Measurements from ENCODE around the gene GPER1. TPM values are rescaled to one million over a fixed set of nuclear protein-coding genes. Genes with fewer than 3 reads are reported as not detected.

The GPER1 gene
- total and polyA plus RNA-seq, 12 donors, result 1.9 to 44.1 (median 20.1) TPM

DNA sequence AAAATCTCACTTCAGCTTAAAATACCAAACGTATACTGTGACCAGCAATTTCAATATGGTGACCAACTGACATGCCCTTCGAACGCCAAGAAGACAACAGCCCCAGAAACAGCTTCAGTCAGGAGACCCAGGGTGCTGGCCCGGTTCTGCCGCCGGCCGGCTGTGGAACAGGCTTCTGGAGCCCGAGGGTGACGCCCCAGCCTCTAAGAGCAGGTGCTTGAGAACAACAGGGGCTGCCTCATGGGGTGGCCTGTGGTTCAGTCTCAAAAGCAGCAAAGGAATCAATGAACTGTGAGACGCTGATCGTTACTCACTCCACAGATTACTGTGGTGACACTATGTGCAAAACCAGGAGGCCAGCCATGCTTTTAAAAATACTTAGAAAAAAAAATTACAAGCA lies 17.3 kb downstream of the GPER1 start:
- Histone ChIP-seq H3K27me3 (no peaks in the 10 kb centered on the region), H3K4me1 (replicated peaks in 1 of 2) (no peaks in the 10 kb centered on the region), H3K9me3 (replicated peaks in 1 of 3) (no peaks in the 10 kb centered on the region), H3K27ac (no peak overlapping the region), H3K36me3 (replicated peaks in 1 of 2) (no peaks in the 10 kb centered on the region), H3K4me3 (no peak overlapping the region)
- DNase-seq, result no peak
- TF ChIP-seq POLR2A (IDR thresholded peaks at IDR 0.05), result no peak
- TF ChIP-seq, protein P1, sequence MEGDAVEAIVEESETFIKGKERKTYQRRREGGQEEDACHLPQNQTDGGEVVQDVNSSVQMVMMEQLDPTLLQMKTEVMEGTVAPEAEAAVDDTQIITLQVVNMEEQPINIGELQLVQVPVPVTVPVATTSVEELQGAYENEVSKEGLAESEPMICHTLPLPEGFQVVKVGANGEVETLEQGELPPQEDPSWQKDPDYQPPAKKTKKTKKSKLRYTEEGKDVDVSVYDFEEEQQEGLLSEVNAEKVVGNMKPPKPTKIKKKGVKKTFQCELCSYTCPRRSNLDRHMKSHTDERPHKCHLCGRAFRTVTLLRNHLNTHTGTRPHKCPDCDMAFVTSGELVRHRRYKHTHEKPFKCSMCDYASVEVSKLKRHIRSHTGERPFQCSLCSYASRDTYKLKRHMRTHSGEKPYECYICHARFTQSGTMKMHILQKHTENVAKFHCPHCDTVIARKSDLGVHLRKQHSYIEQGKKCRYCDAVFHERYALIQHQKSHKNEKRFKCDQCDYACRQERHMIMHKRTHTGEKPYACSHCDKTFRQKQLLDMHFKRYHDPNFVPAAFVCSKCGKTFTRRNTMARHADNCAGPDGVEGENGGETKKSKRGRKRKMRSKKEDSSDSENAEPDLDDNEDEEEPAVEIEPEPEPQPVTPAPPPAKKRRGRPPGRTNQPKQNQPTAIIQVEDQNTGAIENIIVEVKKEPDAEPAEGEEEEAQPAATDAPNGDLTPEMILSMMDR (IDR thresholded peaks at IDR 0.05), result no peak
- intact Hi-C loops (cut with DNase I), result no loop called here
- WGBS, 4 donors, result 90 to 94% (median 93%) methylated on average over 11 of the region's 11 CpGs

DNA sequence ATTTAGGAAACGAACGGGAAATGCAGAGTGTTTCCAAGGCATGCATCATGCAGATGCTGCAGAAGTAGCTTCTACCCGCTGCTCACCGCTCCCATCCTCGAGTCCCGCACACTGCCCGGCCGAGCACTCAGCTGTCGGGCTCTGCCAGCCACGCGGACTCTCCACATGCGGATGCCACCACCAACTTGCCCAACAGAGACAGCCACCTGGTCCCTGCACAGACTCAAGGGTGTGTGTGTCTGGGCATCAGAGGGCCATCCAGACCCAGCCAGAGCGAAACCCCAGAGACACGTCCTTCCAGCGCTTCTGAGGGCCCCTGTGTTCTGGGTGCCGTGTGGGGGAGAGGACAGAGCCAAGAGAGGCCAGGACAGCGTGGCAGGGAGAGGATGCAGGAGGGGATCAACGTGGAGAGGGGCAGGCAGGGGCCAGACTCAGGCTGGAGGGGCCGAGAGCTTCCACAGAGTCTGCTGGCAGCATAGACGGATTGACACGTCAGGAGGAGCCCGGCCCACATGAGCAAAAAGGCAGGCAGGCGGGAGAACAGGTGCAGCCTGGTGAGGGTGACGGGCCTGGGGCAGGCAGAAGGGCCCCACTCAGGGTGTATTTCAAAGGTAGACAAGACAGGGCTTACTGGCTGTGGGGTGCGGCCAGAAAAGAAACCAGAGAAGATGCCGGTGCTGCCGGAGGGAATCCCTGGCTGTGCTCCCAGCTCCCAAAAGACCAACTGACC lies 18.3 kb downstream of the GPER1 start:
- no peak for DNase-seq
- no peak overlapping the region for H3K27ac ChIP-seq
- no peaks in the 10 kb centered on the region for H3K27me3 ChIP-seq
- H3K4me3 ChIP-seq, result no peak overlapping the region
- no peaks in the 10 kb centered on the region for H3K9me3 ChIP-seq (replicated peaks in 1 of 3)
- 88 to 90% (median 90%) methylated on average over 27 of the region's 27 CpGs for WGBS, 4 donors
- no peaks in the 10 kb centered on the region for H3K36me3 ChIP-seq (replicated peaks in 1 of 2)
- TF ChIP-seq, protein P1 (IDR thresholded peaks at IDR 0.05), result no peak
- no peak for TF ChIP-seq POLR2A (IDR thresholded peaks at IDR 0.05)
- intact Hi-C loops (cut with DNase I), result no loop called here
- H3K4me1 ChIP-seq (replicated peaks in 1 of 2), result no peaks in the 10 kb centered on the region

DNA sequence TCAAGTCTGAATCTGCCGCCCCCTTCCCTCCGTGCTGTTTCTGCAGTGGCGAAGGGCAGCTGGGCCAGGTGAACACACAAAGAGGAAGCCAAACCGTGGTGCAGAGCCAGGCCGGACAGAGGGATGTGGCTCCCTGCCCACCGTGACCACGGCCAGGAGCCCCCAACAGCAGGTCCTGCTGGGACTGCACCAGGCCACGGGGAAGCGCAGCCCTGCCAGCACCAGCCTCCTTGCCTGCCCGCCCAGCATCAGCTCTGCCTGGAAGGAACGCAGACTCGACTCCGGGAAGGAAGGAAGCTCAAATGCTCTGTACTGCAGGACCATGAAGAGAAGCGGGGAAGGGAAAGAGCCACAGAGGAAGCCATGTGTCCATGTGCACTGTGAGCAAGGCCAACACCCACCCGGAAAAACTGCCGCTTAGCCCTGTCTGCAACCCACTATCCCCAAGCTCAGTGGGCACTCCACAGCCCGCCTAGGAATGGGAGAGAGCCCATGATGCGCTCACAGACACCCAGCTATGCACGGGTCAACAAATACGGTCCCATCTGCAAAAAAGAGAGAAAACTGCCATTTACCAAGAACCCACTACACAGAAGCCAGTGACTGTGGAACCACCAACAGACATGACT lies 19.0 kb downstream of the GPER1 start:
- WGBS, 4 donors, result 82 to 93% (median 85%) methylated on average over 9 to 20 of the region's 20 CpGs
- Histone ChIP-seq H3K9me3 (replicated peaks in 1 of 3) (no peaks in the 10 kb centered on the region), H3K4me3 (no peak overlapping the region), H3K36me3 (replicated peaks in 1 of 2) (no peaks in the 10 kb centered on the region), H3K27ac (no peak overlapping the region), H3K27me3 (no peaks in the 10 kb centered on the region), H3K4me1 (replicated peaks in 1 of 2) (no peaks in the 10 kb centered on the region)
- TF ChIP-seq, protein P1 (IDR thresholded peaks at IDR 0.05), result no peak
- no peak for DNase-seq
- intact Hi-C loops (cut with DNase I), result no loop called here

DNA sequence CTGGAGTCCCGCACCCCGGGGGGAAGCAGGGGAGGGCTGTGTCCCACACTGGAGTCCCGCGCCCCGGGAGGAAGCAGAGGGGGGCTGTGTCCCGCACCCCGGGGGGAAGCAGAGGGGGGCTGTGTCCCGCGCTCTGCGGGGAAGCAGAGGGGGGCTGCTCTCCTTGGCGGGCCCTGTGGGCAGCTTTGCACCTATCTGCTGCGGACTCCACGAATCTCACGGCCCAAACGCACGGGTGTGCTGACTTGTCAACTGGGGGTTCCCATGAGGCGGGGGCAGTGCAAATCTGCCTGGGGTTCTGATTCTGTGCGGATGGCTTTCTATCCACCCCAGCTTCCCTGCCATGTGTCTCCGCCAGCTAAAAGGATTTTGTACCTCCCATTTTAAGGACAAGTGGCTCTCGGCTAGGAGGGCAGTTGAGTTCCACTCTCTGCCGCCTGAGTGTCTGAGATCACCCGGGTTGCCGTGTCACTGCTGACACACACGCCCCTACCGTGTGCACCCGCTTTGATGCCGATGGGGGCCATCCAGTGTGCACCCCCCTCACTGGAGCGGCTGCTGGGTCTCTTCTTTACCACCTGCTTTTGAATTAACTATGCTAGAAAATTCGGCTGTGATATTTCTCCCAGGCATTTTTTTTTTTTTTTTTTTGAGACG lies 20.5 kb downstream of the GPER1 start:
- TF ChIP-seq POLR2A (IDR thresholded peaks at IDR 0.05), result no peak
- TF ChIP-seq, protein P1 (IDR thresholded peaks at IDR 0.05), result no peak
- no peak overlapping the region for H3K27ac ChIP-seq
- no peaks in the 10 kb centered on the region for H3K9me3 ChIP-seq (replicated peaks in 1 of 3)
- H3K27me3 ChIP-seq, result no peaks in the 10 kb centered on the region
- H3K4me1 ChIP-seq (replicated peaks in 1 of 2), result no peaks in the 10 kb centered on the region
- no peak overlapping the region for H3K4me3 ChIP-seq
- no peak for DNase-seq
- no peaks in the 10 kb centered on the region for H3K36me3 ChIP-seq (replicated peaks in 1 of 2)
- 82 to 92% (median 87%) methylated on average over 17 to 30 of the region's 30 CpGs for WGBS, 4 donors
- intact Hi-C loops (cut with DNase I), result no loop called here

Measured in adrenal gland (tissue), 12 donors.